ENCODE results near the gene SLC28A2.
"Not testable (repeated sequence)": the region's sequence is repeated elsewhere in the genome, so short reads cannot be mapped to it uniquely, and the experiment has no call there.

SLC28A2 gene

DNA sequence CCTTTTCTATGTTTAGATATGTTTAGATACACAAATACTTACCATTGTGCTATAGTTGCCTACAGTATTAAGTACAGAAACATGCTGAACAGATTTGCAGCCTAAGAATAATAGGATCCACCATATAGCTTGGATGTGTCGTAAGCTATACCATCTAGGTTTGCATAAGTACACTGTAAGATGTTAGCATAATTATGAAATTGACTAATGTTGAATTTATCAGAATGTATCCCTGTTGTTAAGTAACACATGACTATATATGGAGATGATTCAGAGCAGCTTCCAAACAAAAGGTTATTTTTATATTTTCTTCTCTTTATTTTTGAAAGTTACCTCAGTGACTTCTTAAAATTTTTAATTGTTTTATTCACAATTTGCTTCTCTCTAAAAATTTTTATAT is 2.4 kb downstream of the SLC28A2 start:
- TF ChIP-seq TAF1 (IDR thresholded peaks at IDR 0.05; ENCODE audit: low read depth, low read length) (no peak), POLR2A (IDR thresholded peaks at IDR 0.05; ENCODE audit: low read depth, low read length) (no peak), PAX5 (IDR thresholded peaks at IDR 0.05; ENCODE audit: insufficient read depth, low read length, severe bottlenecking) (no peak), POLR2AphosphoS5 (IDR thresholded peaks at IDR 0.05; ENCODE audit: low read depth, low read length) (no peak), POU2F2 (IDR thresholded peaks at IDR 0.05; ENCODE audit: low read depth, low read length) (no peak)
- DNase-seq (ENCODE audit: insufficient read length, low spot score) (no peak), FAIRE-seq (no peak)

DNA sequence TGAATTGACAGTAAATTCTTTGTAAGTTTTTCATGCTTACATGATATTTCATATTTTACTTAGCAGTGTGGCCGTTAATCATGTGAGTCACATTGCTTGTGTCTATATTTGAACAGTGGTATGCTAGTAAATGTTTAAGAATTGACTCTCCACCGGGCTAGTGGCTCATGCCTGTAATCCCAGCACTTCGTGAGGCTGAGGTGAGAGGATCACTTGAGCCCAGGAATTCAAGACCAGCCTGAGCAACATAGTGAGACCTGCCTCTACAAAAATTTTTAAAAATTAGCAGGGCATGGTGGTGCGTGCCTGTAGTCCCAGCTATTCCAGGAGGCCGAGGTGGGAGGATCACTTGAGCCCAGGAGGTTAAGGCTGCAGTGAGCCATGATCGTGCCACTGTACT is 2.8 kb downstream of the SLC28A2 start:
- not testable (repeated sequence) for DNase-seq (ENCODE audit: insufficient read length, low spot score)

DNA sequence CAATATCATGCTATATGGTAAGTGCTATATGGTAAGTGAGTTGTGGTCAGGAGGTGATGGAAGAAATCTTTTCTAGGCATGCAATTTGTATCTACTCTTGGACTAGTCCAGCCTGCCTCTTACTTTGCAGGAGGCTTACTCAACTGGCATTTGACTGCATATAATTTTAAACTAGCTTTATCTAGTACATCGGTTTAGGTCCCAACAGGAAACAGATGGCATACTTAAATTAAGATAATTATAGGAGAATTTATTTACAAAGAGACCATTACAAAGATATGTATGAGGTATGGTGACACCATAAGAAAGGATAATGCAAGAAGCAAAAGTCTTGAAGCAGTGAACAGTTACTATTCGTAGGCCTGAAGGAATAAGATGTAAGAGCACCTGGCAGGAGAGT is 7.8 kb downstream of the SLC28A2 start:
- DNase-seq (ENCODE audit: insufficient read length, low spot score) (no peak), FAIRE-seq (no peak)
- TF ChIP-seq POLR2AphosphoS5 (IDR thresholded peaks at IDR 0.05; ENCODE audit: low read depth, low read length) = no peak
- TF ChIP-seq TAF1 (IDR thresholded peaks at IDR 0.05; ENCODE audit: low read depth, low read length) = no peak
- no peak for TF ChIP-seq POU2F2 (IDR thresholded peaks at IDR 0.05; ENCODE audit: low read depth, low read length)
- TF ChIP-seq PAX5 (IDR thresholded peaks at IDR 0.05; ENCODE audit: insufficient read depth, low read length, severe bottlenecking) = no peak

More for the DNA sequence above, 2.8 kb downstream of the SLC28A2 start:
- not testable (repeated sequence) for FAIRE-seq

DNA sequence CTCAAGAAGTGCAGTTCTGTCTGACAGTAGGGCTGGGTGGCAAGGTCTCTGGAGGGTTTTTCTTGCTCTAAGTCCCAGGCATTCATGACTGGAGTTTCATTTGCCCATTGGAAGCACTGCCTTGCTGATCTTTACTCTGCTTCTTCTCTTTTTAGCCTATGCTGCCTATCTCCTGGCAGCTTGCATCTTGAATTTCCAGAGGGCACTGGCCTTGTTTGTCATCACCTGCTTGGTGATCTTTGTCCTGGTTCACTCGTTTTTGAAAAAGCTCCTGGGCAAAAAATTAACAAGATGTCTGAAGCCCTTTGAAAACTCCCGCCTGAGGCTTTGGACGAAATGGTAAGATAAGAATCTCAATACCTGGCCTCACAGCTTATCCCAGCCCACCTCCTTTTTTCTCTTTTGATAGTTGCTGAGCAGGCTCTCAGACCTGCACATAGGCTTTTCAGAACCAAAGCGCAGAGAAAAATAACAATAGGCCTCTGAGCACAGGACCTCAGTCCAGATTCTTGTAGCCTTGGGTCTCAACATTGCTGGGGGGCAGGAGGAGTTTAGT is 10.9 kb downstream of the SLC28A2 start:
- no peak for FAIRE-seq
- TF ChIP-seq PAX5 (IDR thresholded peaks at IDR 0.05; ENCODE audit: insufficient read depth, low read length, severe bottlenecking) = no peak
- TF ChIP-seq SPI1 (IDR thresholded peaks at IDR 0.05; ENCODE audit: low read depth, low read length) = no peak
- TF ChIP-seq POLR2AphosphoS5 (IDR thresholded peaks at IDR 0.05; ENCODE audit: low read depth, low read length) = no peak
- TF ChIP-seq POLR2A (IDR thresholded peaks at IDR 0.05; ENCODE audit: low read depth, low read length) = no peak
- TF ChIP-seq TAF1 (IDR thresholded peaks at IDR 0.05; ENCODE audit: low read depth, low read length) = no peak
- TF ChIP-seq POU2F2 (IDR thresholded peaks at IDR 0.05; ENCODE audit: low read depth, low read length) = no peak
- DNase-seq (ENCODE audit: insufficient read length, low spot score) = no peak

DNA sequence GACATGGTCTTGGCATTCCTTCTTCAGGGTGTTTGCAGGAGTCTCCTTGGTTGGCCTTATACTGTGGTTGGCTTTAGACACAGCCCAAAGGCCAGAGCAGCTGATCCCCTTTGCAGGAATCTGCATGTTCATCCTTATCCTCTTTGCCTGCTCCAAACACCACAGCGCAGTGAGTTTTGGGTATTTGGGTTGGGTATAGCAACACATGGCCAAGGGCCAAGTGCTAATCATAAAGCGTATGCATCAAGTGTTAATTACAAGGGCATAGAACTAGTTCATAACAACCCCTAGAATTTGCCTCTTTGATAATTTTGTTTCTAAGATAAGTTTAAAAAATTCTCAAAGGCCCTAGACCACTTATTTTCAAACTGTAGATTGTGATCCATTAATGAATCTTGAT is 11.8 kb downstream of the SLC28A2 start:
- TF ChIP-seq PAX5 (IDR thresholded peaks at IDR 0.05; ENCODE audit: insufficient read depth, low read length, severe bottlenecking) (no peak), POU2F2 (IDR thresholded peaks at IDR 0.05; ENCODE audit: low read depth, low read length) (no peak), TAF1 (IDR thresholded peaks at IDR 0.05; ENCODE audit: low read depth, low read length) (no peak), POLR2A (IDR thresholded peaks at IDR 0.05; ENCODE audit: low read depth, low read length) (no peak)
- FAIRE-seq (no peak), DNase-seq (ENCODE audit: insufficient read length, low spot score) (no peak)

DNA sequence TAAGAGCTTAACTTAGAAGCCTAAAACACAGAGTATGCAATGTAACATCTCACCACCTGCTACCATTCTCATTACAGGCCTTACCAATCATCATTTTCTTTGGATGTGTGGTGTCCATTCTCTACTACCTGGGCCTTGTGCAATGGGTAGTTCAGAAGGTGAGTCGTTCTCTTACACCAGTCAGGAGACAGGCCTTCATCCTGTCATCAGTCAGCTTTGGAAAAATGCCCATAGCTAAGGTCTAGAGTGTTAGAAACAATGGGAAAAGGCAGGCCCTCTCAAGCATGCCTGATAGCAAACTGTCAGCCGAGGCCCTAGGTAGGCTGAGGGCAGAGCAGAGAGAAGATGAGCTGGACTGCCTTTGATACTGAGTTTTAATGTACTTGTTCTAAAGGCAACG is 13.5 kb downstream of the SLC28A2 start:
- TF ChIP-seq SPI1 (IDR thresholded peaks at IDR 0.05; ENCODE audit: low read depth, low read length) = no peak
- TF ChIP-seq TAF1 (IDR thresholded peaks at IDR 0.05; ENCODE audit: low read depth, low read length) = no peak
- no peak for TF ChIP-seq POLR2A (IDR thresholded peaks at IDR 0.05; ENCODE audit: low read depth, low read length)
- TF ChIP-seq PAX5 (IDR thresholded peaks at IDR 0.05; ENCODE audit: insufficient read depth, low read length, severe bottlenecking) = no peak
- TF ChIP-seq POU2F2 (IDR thresholded peaks at IDR 0.05; ENCODE audit: low read depth, low read length) = no peak
- TF ChIP-seq POLR2AphosphoS5 (IDR thresholded peaks at IDR 0.05; ENCODE audit: low read depth, low read length) = no peak
- FAIRE-seq (no peak), DNase-seq (ENCODE audit: insufficient read length, low spot score) (no peak)

DNA sequence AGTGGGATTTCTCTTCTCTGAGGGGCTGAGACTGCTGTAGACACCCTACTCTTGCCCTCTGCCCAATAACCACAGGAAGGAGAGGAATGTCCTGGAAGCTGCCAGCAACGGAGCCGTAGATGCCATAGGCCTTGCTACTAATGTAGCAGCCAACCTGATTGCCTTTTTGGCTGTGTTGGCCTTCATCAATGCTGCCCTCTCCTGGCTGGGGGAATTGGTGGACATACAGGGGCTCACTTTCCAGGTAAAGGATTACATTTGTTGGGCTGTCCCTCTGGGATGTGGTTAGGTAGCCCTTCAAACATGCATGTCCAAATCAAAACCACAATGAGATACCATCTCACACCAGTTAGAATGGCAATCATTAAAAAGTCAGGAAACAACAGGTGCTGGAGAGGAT is 16.1 kb downstream of the SLC28A2 start:
- no peak for DNase-seq (ENCODE audit: insufficient read length, low spot score)
- no peak for TF ChIP-seq PAX5 (IDR thresholded peaks at IDR 0.05; ENCODE audit: insufficient read depth, low read length, severe bottlenecking)
- FAIRE-seq = no peak

DNA sequence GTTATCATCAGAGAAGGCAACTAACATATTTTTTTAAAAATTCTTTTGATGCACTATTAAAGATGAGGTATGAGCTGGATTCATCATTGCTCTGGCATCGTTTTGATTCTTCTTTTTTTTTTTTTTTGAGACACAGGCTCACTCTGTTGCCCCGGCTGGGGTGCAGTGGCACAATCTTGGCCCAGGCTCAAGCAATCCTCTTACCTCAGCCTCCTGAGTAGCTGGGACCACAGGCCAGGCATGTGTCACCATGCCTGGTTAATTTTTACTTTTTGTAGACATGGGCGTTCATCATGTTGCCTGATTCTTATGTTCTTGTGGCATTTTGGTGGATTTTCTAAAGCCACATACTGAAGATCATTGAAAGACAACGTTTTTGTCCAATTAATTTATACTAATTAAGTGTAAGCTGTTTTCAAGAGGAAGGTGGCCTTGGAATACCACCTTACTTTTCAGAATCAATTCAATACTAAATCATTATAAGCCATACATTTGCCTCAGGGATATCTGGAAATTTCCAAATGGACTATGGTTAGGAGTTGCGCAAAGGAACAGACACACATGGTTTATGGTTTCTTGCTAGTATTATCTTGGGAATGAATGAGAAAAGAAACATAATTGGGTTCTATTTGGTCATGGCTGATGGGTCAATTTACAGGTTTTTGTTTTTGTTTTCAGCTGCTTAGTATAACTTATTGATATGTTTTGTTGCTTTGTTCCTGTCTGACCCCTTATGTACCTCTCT is 22.8 kb downstream of the SLC28A2 start:
- FAIRE-seq = no peak

DNA sequence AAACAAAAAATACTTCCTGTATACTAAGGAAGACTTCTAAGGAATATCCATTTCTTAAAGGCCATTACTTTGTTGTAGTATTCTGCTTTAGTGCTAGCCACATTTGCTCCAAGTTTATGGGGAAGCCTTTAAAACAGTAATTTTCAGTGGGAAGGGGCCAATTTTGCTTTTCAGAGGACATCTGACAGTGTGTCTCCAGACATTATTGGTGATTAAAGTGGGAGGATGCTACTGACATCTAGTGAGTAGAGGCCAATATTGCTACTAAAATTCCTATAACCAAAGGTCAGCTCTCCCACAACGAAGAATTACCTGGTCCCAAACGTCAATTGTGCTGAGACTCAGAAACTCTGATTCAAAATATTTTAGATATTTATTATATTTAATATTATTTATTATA is 24.8 kb downstream of the SLC28A2 start:
- TF ChIP-seq SPI1 (IDR thresholded peaks at IDR 0.05; ENCODE audit: low read depth, low read length) = no peak
- DNase-seq (ENCODE audit: insufficient read length, low spot score) = no peak
- peak; percentile 52 for FAIRE-seq

More for the DNA sequence above, 22.8 kb downstream of the SLC28A2 start:
- no peak for DNase-seq (ENCODE audit: insufficient read length, low spot score)
- TF ChIP-seq TAF1 (IDR thresholded peaks at IDR 0.05; ENCODE audit: low read depth, low read length) (no peak), PAX5 (IDR thresholded peaks at IDR 0.05; ENCODE audit: insufficient read depth, low read length, severe bottlenecking) (no peak), SPI1 (IDR thresholded peaks at IDR 0.05; ENCODE audit: low read depth, low read length) (no peak), POLR2A (IDR thresholded peaks at IDR 0.05; ENCODE audit: low read depth, low read length) (no peak), POLR2AphosphoS5 (IDR thresholded peaks at IDR 0.05; ENCODE audit: low read depth, low read length) (no peak), POU2F2 (IDR thresholded peaks at IDR 0.05; ENCODE audit: low read depth, low read length) (no peak)

DNA sequence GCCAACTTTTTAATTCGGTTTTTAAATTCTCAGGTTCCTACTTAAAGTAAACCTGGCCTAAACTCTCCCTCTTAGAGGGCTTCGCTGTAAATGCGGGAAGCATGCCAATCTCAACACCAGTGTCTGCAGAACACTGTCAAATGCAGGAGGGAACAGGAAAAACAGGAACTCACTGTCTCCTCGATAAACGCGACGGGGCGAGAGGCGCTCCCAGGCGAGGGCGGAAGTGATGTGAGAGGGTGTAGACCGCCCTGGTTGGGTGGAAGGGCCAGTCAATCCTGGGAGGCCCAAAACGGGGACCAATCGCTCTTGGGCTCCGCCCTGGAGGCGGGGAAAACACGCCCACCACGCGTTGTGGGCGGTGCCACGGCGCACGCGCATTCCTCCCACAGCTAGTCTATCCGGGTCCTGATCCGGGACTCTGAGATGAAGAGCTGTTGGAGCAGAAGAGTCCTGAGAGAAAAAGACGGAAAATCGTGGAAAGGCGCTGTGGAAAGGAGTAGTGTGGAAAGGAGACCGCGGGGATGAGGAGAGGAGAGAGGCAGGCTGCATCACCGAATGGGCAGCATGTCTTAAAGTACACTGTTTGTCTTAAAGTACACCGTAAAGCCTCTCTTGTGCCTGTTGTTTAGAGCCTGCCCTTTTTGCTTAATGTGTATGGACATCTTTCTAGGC is 27.1 kb downstream of the SLC28A2 start:
- FAIRE-seq (peak; percentile 100), DNase-seq (ENCODE audit: insufficient read length, low spot score) (peak; percentile 94)
- TF ChIP-seq SPI1 (IDR thresholded peaks at IDR 0.05; ENCODE audit: low read depth, low read length) (peak; percentile 72), TAF1 (IDR thresholded peaks at IDR 0.05; ENCODE audit: low read depth, low read length) (peak; percentile 86), PAX5 (IDR thresholded peaks at IDR 0.05; ENCODE audit: insufficient read depth, low read length, severe bottlenecking) (no peak), POLR2AphosphoS5 (IDR thresholded peaks at IDR 0.05; ENCODE audit: low read depth, low read length) (peak; percentile 92), POU2F2 (IDR thresholded peaks at IDR 0.05; ENCODE audit: low read depth, low read length) (0 out of 2 replicates have a peak, but pooled peaks have one; percentile 52), POLR2A (IDR thresholded peaks at IDR 0.05; ENCODE audit: low read depth, low read length) (peak; percentile 91)

All from GM12891 (cell line).